RWPE1 (cell line): ENCODE measurements around the gene NUP214.

Source experiments
- CTCF ChIA-PET: fragments of 350-600 bp; sonication (Branson Sonifier 250); formaldehyde crosslinking; extraction: SDS; loops from one replicate; lab custom pipeline; 2021; lab: Yijun Ruan, JAX
- POLR2A ChIA-PET: fragments of 400-600 bp; formaldehyde crosslinking; extraction: SDS; loops from one replicate; lab custom pipeline; 2020; ENCODE audit warnings: antibody characterized with exemption; ENCODE audit not compliant: low non-redundant PET; lab: Yijun Ruan, JAX
- DNase-seq: peaks from one replicate; pipeline ENCODE4 v3.0.0; 2012; ENCODE audit warnings: low spot score
- H3K27ac ChIP-seq: fragments of 450-650 bp; 2 replicates; pipeline ENCODE4 v1.5.1; 2017
- TF ChIP-seq, protein P1 (sequence below): fragments of 450-650 bp; conservative IDR thresholded peaks from 2 replicates; pipeline ENCODE4 v1.5.1; 2017; ENCODE audit warnings: low read depth, mild to moderate bottlenecking

NUP214 gene

DNA sequence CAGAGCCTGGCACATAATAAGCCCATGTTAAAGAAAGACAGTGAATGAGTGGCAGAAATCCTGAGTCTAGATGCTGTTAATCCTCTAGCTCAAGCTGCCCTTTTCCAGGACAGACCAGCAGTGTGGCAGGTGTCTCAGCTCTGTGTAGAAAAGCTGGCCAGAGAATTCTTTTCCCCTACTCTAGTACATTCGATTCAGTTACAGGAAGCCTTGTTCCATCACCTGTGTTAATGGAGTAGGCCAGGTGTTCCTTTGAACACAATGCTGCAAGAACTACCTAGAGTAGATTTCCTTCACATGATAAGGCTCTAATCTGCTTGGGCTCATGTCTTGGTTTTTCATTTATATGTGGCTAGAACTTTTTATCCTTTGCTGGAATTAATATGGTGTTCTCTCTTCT lies 52.5 kb downstream of the NUP214 start:
- CTCF ChIA-PET = interaction anchor here (0.6 to 6.7 kb wide), 5 partner anchors 9 to 941 kb away, joined by 3 to 50 read pairs (median 4); no protein-coding TSS in a partner anchor
- POLR2A ChIA-PET = no interaction called here
- TF ChIP-seq, protein P1, sequence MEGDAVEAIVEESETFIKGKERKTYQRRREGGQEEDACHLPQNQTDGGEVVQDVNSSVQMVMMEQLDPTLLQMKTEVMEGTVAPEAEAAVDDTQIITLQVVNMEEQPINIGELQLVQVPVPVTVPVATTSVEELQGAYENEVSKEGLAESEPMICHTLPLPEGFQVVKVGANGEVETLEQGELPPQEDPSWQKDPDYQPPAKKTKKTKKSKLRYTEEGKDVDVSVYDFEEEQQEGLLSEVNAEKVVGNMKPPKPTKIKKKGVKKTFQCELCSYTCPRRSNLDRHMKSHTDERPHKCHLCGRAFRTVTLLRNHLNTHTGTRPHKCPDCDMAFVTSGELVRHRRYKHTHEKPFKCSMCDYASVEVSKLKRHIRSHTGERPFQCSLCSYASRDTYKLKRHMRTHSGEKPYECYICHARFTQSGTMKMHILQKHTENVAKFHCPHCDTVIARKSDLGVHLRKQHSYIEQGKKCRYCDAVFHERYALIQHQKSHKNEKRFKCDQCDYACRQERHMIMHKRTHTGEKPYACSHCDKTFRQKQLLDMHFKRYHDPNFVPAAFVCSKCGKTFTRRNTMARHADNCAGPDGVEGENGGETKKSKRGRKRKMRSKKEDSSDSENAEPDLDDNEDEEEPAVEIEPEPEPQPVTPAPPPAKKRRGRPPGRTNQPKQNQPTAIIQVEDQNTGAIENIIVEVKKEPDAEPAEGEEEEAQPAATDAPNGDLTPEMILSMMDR = no peak
- H3K27ac ChIP-seq = no peak overlapping the region
- no peak for DNase-seq

DNA sequence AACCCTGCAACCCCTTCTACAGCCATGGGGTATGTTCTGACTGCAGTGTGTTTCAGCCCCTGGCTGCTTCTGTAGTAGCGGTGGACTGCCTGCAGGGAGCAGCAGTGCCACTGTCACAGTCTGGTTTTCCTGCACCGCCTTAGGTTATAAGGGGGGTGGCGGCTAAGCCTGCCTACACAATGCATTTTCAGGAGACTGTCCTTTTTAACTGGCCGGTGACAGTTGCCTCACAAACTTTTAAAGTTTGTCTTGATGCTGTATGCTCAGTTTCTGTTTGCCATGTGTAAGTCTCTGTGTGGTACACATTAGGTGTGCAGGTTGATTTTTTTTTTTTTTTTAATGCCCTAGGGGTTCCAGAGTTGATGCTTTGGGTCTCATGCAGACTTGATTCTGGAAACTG lies 53.0 kb downstream of the NUP214 start:
- DNase-seq = peak; percentile 87
- POLR2A ChIA-PET = no interaction called here
- H3K27ac ChIP-seq = no peak overlapping the region
- CTCF ChIA-PET = interaction anchor here (0.6 to 6.7 kb wide), 7 partner anchors 9 to 942 kb away, joined by 3 to 50 read pairs (median 3); no protein-coding TSS in a partner anchor
- TF ChIP-seq, protein P1 = peak; percentile 95

DNA sequence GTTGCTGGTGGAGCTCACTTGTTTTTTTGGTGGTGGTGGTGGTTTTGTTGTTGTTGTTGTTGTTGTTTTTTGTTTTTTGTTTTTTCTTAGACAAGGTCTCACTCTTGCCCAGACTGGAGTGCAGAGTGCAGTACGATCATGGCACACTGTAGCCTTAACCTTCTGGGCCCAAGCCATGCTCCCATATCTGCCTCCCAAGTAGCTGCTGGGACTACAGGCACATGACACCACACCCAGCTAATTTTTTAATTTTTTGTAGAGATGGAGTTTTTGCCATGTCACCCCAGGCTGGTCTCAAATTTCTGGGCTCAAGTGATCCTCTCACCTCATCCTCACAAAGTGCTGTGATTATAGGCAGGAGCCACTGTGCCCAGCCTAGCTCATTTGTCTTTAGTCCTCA lies 53.5 kb downstream of the NUP214 start:
- H3K27ac ChIP-seq = peak overlapping the region; percentile 1
- no peak for DNase-seq
- ChIA-PET POLR2A (no interaction called here), CTCF (interaction anchor here (0.6 to 6.7 kb wide), 3 partner anchors 22 to 624 kb away, joined by 3 to 50 read pairs (median 3); no protein-coding TSS in a partner anchor)
- TF ChIP-seq, protein P1 = no peak

DNA sequence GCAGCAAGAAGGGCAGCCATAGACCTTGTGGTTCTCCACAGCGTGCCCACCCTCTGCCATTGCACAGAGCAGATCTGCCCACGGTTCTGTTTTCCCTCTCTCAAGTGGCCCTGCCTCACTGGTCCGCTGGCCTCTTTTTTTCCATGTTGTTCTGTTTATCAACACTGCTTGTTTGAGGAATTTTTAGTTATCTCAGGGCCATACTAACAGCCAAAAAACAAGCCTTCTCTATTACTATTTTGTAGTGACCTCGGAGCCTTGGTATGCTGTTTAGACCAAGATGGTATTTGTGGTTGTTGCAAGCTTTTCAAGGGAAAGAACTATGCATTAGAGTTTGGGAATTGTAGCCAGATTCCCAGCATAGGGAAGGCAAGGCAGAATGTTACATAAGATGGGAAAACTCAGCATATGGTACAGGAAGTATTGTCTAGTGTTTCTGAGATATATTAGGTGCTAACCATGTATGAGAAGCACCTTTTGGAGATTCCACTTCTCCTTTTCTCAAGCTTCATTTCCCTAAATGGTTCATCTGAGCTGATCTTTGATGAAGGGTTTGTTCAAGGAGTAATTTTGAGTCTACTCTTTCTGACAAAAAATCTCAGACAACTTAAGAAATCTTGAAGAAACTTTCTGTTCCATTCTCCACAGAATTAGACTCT lies 54.3 kb downstream of the NUP214 start:
- TF ChIP-seq, protein P1 = no peak
- ChIA-PET CTCF (interaction anchor here (0.7 to 6.7 kb wide), 3 partner anchors 120 to 156 kb away, joined by 3 to 50 read pairs (median 5); no protein-coding TSS in a partner anchor), POLR2A (no interaction called here)
- H3K27ac ChIP-seq = peak overlapping the region; percentile 1
- no peak for DNase-seq

DNA sequence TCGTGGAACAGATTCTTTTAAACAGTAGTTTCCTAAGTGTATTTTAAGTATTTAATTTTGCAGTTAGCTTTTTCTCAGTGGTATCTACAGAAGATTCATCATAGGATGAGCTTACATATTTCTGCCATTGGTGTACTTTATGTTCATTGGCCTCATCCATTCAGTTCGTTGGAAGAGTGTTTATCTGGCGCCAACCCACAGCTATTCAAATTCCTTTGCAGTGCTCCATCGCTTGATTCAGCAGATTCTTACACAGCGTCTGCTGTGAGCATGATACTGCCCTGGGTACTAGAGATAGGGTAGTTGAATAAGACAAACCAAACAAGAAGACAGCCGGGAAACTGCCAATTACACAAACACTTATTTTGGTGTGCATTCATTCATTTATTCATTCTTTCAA lies 55.1 kb downstream of the NUP214 start:
- H3K27ac ChIP-seq = no peak overlapping the region
- no peak for DNase-seq
- ChIA-PET CTCF (interaction anchor here (0.6 to 6.7 kb wide), 4 partner anchors 122 to 303 kb away, joined by 3 to 50 read pairs (median 3); no protein-coding TSS in a partner anchor), POLR2A (no interaction called here)
- TF ChIP-seq, protein P1 = no peak

DNA sequence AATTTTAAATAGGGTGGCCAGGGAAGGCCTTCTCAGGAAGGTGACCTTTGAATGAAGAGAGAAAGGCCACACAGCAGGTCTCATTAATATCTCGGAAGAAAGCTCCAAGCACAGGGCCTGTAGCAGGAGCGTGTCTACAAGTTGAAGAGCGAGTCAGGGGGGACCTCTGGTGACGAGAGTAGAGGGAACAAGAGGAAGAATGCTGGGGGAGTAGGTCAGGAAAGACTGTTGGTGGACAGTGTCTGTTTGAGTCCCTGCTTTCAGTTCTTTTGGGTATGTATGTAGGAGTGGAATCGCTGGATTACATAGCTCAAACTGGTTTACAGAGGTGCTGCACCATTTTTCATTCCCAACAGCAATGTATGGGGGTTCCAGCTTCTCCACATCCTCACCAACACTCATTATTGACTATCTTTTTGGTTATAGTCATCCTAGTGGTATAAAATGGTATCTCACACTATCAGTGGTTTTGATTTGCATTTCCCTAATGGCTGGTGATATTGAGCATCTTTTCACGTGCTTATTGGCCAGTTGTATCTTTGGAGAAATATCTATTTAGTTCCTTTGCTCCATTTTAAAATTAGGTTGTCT lies 55.8 kb downstream of the NUP214 start:
- TF ChIP-seq, protein P1 = peak; percentile 16; the same call in 1 of the 2 replicates

More for the DNA sequence above, 55.8 kb downstream of the NUP214 start:
- POLR2A ChIA-PET = no interaction called here
- DNase-seq = no peak
- CTCF ChIA-PET = interaction anchor here (0.6 to 6.7 kb wide), 11 partner anchors 17 to 720 kb away, joined by 3 to 50 read pairs (median 3); no protein-coding TSS in a partner anchor
- H3K27ac ChIP-seq = no peak overlapping the region
